Sigmoid colon (tissue), 4 donors: ENCODE results near the gene RBM5.

Source experiments
- CTCF ChIP-seq, 4 experiments: fragments of 450-650 bp in 3 of 4; fragments of 200-600 bp in 1 of 4; IDR thresholded peaks; one replicate each; pipeline ENCODE4 v1.5.1; 2016 to 2019; ENCODE audit warnings: antibody characterized with exemption in 4 of 4, mild to moderate bottlenecking in 3 of 4, moderate library complexity in 2 of 4
- POLR2AphosphoS5 ChIP-seq, 4 donors: sonication (generic); formaldehyde crosslinking; IDR thresholded peaks; one replicate each; pipeline ENCODE4 v1.6.1; 2017; ENCODE audit warnings: antibody characterized with exemption in 4 of 4

DNA sequence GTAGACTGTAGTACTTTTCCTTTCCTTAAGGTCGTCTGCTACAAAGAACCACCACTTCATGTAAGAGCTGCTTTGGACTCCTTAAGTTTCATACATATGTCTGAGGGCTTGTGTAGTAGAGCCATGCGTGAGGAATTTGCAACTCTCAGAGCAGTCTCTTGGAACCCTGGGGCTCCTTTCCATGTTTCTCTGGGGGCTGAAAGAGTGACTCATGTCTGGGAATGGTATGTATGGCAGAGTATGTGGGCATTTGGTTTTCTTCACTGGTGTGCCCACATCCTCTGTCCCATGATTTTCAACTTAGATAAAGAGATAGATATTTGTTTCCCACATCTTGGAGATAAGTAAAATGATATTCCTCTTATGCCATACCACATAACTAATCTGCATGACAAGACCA lies 20.6 kb upstream of the RBM5 start:
- no peak for TF ChIP-seq CTCF (IDR thresholded peaks at IDR 0.05)
- TF ChIP-seq POLR2AphosphoS5 (IDR thresholded peaks at IDR 0.05), result no peak
